Caco-2 (cell line): ENCODE measurements around the gene TFR2. TPM values are rescaled to one million over a fixed set of nuclear protein-coding genes. Genes with fewer than 3 reads are reported as not detected.
A peak's percentile ranks its signal among the peaks of the same experiment; 100 is the strongest.

Experiments used
- BruUV-seq: library from RNA; stranded (reverse); fragments of 400-500 nt; replicated peaks from 2 replicates; lab custom pipeline; 2021; lab: Mats Ljungman, UMichigan
- CTCF ChIA-PET: fragments of 300-600 bp; sonication (Branson Sonifier 250); formaldehyde crosslinking; loops from one replicate; lab custom pipeline; 2022; ENCODE audit warnings: antibody characterized with exemption; lab: Charles Lee
- POLR2A ChIA-PET: fragments of 300-600 bp; sonication (Branson Sonifier 250); formaldehyde crosslinking; loops from one replicate; lab custom pipeline; 2022; ENCODE audit warnings: antibody characterized with exemption; lab: Charles Lee
- DNase-seq, 2 experiments: peaks; one replicate each; pipeline versions ENCODE4 v3.0.0 to v3.0.0-alpha.2; 2020 to 2022
- H3K27me3 ChIP-seq: replicated peaks from 2 replicates; pipeline ENCODE4 v1.6.0; 2011; ENCODE audit warnings: low read length; ENCODE audit not compliant: control insufficient read depth, insufficient read depth
- H3K36me3 ChIP-seq: 2 replicates; pipeline ENCODE4 v1.5.1; 2011; ENCODE audit warnings: low read length; ENCODE audit not compliant: control insufficient read depth, insufficient read depth
- H3K4me1 ChIP-seq: fragments of 250-450 bp; sonication (Bioruptor Pico); 2 replicates; pipeline ENCODE4 v1.5.1; 2020; ENCODE audit warnings: mild to moderate bottlenecking
- H3K4me3 ChIP-seq: 2 replicates; pipeline ENCODE4 v1.5.1; 2011; ENCODE audit warnings: low read depth, mild to moderate bottlenecking, control low read depth, low read length
- H3K9me3 ChIP-seq: fragments of 250-450 bp; sonication (Bioruptor Pico); 2 replicates; pipeline ENCODE4 v1.5.1; 2020; ENCODE audit warnings: mild to moderate bottlenecking, moderate library complexity
- H3K27ac Mint-ChIP-seq: one replicate; pipeline ENCODE4 v1.8.0; 2022; ENCODE audit warnings: mixed read lengths; ENCODE audit not compliant: unreplicated experiment
- H3K27me3 Mint-ChIP-seq: one replicate; pipeline ENCODE4 v1.8.0; 2022; ENCODE audit warnings: mixed read lengths; ENCODE audit not compliant: insufficient read depth, unreplicated experiment
- H3K36me3 Mint-ChIP-seq: one replicate; pipeline ENCODE4 v1.8.0; 2022; ENCODE audit warnings: mild to moderate bottlenecking, mixed read lengths; ENCODE audit not compliant: insufficient read depth, unreplicated experiment
- H3K4me1 Mint-ChIP-seq: one replicate; pipeline ENCODE4 v1.8.0; 2022; ENCODE audit warnings: low read depth, mixed read lengths; ENCODE audit not compliant: unreplicated experiment
- H3K4me3 Mint-ChIP-seq: one replicate; pipeline ENCODE4 v1.8.0; 2022; ENCODE audit warnings: mild to moderate bottlenecking, moderate library complexity, mixed read lengths; ENCODE audit not compliant: unreplicated experiment
- H3K9me3 Mint-ChIP-seq: one replicate; pipeline ENCODE4 v1.8.0; 2022; ENCODE audit warnings: mixed read lengths; ENCODE audit not compliant: unreplicated experiment
- CTCF ChIP-seq, 2 experiments: fragments of 200-600 bp in 1 of 2; IDR thresholded peaks; 1 replicate in 1 of 2; 2 replicates in 1 of 2; pipeline versions ENCODE4 v1.5.1 to v1.8.0; 2011 to 2022; ENCODE audit warnings: antibody characterized with exemption in 1 of 2, control low read depth in 1 of 2, inconsistent platforms in 1 of 2, low read depth in 1 of 2, low read length in 1 of 2, mild to moderate bottlenecking in 1 of 2, moderate library complexity in 1 of 2; ENCODE audit not compliant: insufficient read depth in 1 of 2, severe bottlenecking in 1 of 2, unreplicated experiment in 1 of 2
- intact Hi-C: fragments of 100-400 bp; cut with micrococcal nuclease; formaldehyde crosslinking; loops from one replicate; pipeline ENCODE4 v1.10.0; 2022; ENCODE audit not compliant: unreplicated experiment
- total RNA-seq: library from RNA; stranded (reverse); gene quantifications from 2 replicates; pipeline ENCODE4 v1.2.3, GENCODE V29; 2022

The TFR2 gene
- total RNA-seq, 1 experiment from 2014 or later = 9.7 TPM

- no peaks in the 10 kb centered on the region; the same call in 1 of the 2 replicates for H3K4me1 ChIP-seq
- peaks cover 6% of the 10 kb centered on the region for H3K4me1 Mint-ChIP-seq
- intact Hi-C loops = no loop called here
- CTCF ChIA-PET = interaction anchor here (0.6 to 1.6 kb wide), 3 partner anchors 25 to 141 kb away, joined by 3 to 6 read pairs (median 4); partner anchors contain the start of gene POP7
- no peaks in the 10 kb centered on the region for H3K27me3 Mint-ChIP-seq
- no TSS peak for BruUV-seq
- no peak for TF ChIP-seq CTCF (IDR thresholded peaks at IDR 0.05; ENCODE audit: insufficient read depth in 1 of 2, low read depth in 1 of 2, low read length in 1 of 2, severe bottlenecking in 1 of 2, unreplicated experiment in 1 of 2)
- DNase-seq = no peak
- POLR2A ChIA-PET = no interaction called here
- H3K9me3 ChIP-seq = no peaks in the 10 kb centered on the region
- peaks cover 75% of the 10 kb centered on the region for H3K36me3 Mint-ChIP-seq
- H3K36me3 ChIP-seq = peaks cover 16% of the 10 kb centered on the region
- H3K27me3 ChIP-seq = no peaks in the 10 kb centered on the region
- no peak overlapping the region for H3K4me3 ChIP-seq
- no peaks in the 10 kb centered on the region for H3K9me3 Mint-ChIP-seq
- H3K4me3 Mint-ChIP-seq = no peak overlapping the region
- H3K27ac Mint-ChIP-seq = no peak overlapping the region
Observed at GRCh38 chr7:100680576-100681271, 39.4 kb upstream of the TFR2 start.

- H3K4me3 Mint-ChIP-seq = no peak overlapping the region
- H3K4me1 Mint-ChIP-seq = peaks cover 6% of the 10 kb centered on the region
- ChIA-PET POLR2A (no interaction called here), CTCF (interaction anchor here (0.7 to 1.6 kb wide), 2 partner anchors 26 to 93 kb away, joined by 4 to 6 read pairs; partner anchors contain the start of gene POP7)
- no TSS peak for BruUV-seq
- intact Hi-C loops = no loop called here
- Histone ChIP-seq H3K9me3 (no peaks in the 10 kb centered on the region), H3K4me1 (no peaks in the 10 kb centered on the region; the same call in 1 of the 2 replicates), H3K4me3 (no peak overlapping the region), H3K27me3 (no peaks in the 10 kb centered on the region), H3K36me3 (peaks cover 11% of the 10 kb centered on the region)
- no peaks in the 10 kb centered on the region for H3K27me3 Mint-ChIP-seq
- no peak overlapping the region for H3K27ac Mint-ChIP-seq
- no peak for TF ChIP-seq CTCF (IDR thresholded peaks at IDR 0.05; ENCODE audit: insufficient read depth in 1 of 2, low read depth in 1 of 2, low read length in 1 of 2, severe bottlenecking in 1 of 2, unreplicated experiment in 1 of 2)
- H3K9me3 Mint-ChIP-seq = no peaks in the 10 kb centered on the region
- H3K36me3 Mint-ChIP-seq = peaks cover 68% of the 10 kb centered on the region
- DNase-seq = no peak
Observed at GRCh38 chr7:100679927-100680575, 38.7 kb upstream of the TFR2 start.

GRCh38 chr7:100679129-100679926, 38.0 kb upstream of the TFR2 start:
- H3K27me3 Mint-ChIP-seq = no peaks in the 10 kb centered on the region
- H3K9me3 Mint-ChIP-seq = no peaks in the 10 kb centered on the region
- ChIA-PET POLR2A (no interaction called here), CTCF (interaction anchor here (1.6 kb wide), 1 partner anchor 26 kb away, joined by 6 read pairs; the partner anchor contains the start of gene POP7)
- no peak for TF ChIP-seq CTCF (IDR thresholded peaks at IDR 0.05; ENCODE audit: insufficient read depth in 1 of 2, low read depth in 1 of 2, low read length in 1 of 2, severe bottlenecking in 1 of 2, unreplicated experiment in 1 of 2)
- no peaks in the 10 kb centered on the region for H3K27me3 ChIP-seq
- intact Hi-C loops = no loop called here
- H3K4me1 Mint-ChIP-seq = peaks cover 6% of the 10 kb centered on the region
- H3K27ac Mint-ChIP-seq = no peak overlapping the region
- no peaks in the 10 kb centered on the region for H3K9me3 ChIP-seq
- peaks cover 67% of the 10 kb centered on the region for H3K36me3 Mint-ChIP-seq
- no peak overlapping the region for H3K4me3 Mint-ChIP-seq
- H3K36me3 ChIP-seq = peaks cover 11% of the 10 kb centered on the region
- no peaks in the 10 kb centered on the region; the same call in 1 of the 2 replicates for H3K4me1 ChIP-seq
- TSS peak; percentile 45 for BruUV-seq
- no peak for DNase-seq
- no peak overlapping the region for H3K4me3 ChIP-seq
